Measurements from ENCODE around the gene HLTF.
"Not testable (repeated sequence)": the region's sequence is repeated elsewhere in the genome, so short reads cannot be mapped to it uniquely, and the experiment has no call there.

Gene HLTF

GRCh38 chr3:149086232-149086988 lies at the start of gene HLTF:
TSS of gene HLTF (minus strand) at chr3:149086533. CDS start at chr3:149086336, 197 bp downstream.
- peak; percentile 95 for FAIRE-seq

GRCh38 chr3:149134575-149134974 lies 48.2 kb upstream of the HLTF start:
- FAIRE-seq, result no peak

- FAIRE-seq, result no peak
Measured at GRCh38 chr3:149131589-149131988, 45.3 kb upstream of the HLTF start.

GRCh38 chr3:149129326-149130205 lies 43.2 kb upstream of the HLTF start, which contains the start of gene HPS3:
TSS of gene HPS3 (plus strand) at chr3:149129638. CDS start at chr3:149129724, 86 bp downstream.
- no peak for FAIRE-seq

GRCh38 chr3:149128821-149129220 lies 42.5 kb upstream of the HLTF start:
- FAIRE-seq, result no peak

GRCh38 chr3:149122721-149123578 lies 36.6 kb upstream of the HLTF start:
- peak; percentile 48 for FAIRE-seq

- FAIRE-seq, result peak; percentile 95
Measured at GRCh38 chr3:149120051-149120972, 34.0 kb upstream of the HLTF start.

GRCh38 chr3:149119466-149119865 lies 33.1 kb upstream of the HLTF start:
- FAIRE-seq, result no peak

GRCh38 chr3:149118724-149119123 lies 32.4 kb upstream of the HLTF start:
- FAIRE-seq, result no peak

GRCh38 chr3:149115114-149115513 lies 28.8 kb upstream of the HLTF start:
- no peak for FAIRE-seq

- FAIRE-seq, result no peak
Measured at GRCh38 chr3:149114458-149114857, 28.1 kb upstream of the HLTF start.

GRCh38 chr3:149104484-149104883 lies 18.2 kb upstream of the HLTF start:
- FAIRE-seq, result no peak

GRCh38 chr3:149101641-149102040 lies 15.3 kb upstream of the HLTF start:
- FAIRE-seq, result no peak

GRCh38 chr3:149101154-149101553 lies 14.8 kb upstream of the HLTF start:
- FAIRE-seq, result no peak

GRCh38 chr3:149097987-149098386 lies 11.7 kb upstream of the HLTF start:
- not testable (repeated sequence) for FAIRE-seq

GRCh38 chr3:149095487-149095886 lies 9.2 kb upstream of the HLTF start:
- no peak for FAIRE-seq

- FAIRE-seq, result no peak
Measured at GRCh38 chr3:149091983-149092382, 5.7 kb upstream of the HLTF start.

GRCh38 chr3:149090907-149091306 lies 4.6 kb upstream of the HLTF start:
- no peak for FAIRE-seq

GRCh38 chr3:149090461-149090860 lies 4.1 kb upstream of the HLTF start:
- no peak for FAIRE-seq

- no peak for FAIRE-seq
Measured at GRCh38 chr3:149089395-149089794, 3.1 kb upstream of the HLTF start.

GRCh38 chr3:149087208-149087607 lies 875 bp upstream of the HLTF start:
- FAIRE-seq, result no peak

- FAIRE-seq, result no peak
Measured at GRCh38 chr3:149085828-149086231, 503 bp downstream of the HLTF start.

Data from A204.1 (cell line).